Fibroblast of pulmonary artery (primary cell): ENCODE results near the gene SNX33.

Experiments used
- DNase-seq: peaks from one replicate; pipeline ENCODE4 v3.0.0-alpha.2; 2010; ENCODE audit warnings: low read depth
- H3K4me3 ChIP-seq: replicated peaks from 2 replicates; pipeline ENCODE4 v1.5.1; 2011; ENCODE audit warnings: low read depth, mild to moderate bottlenecking, control low read depth, low read length, moderate library complexity
- TF ChIP-seq, protein P1 (sequence below): IDR thresholded peaks from 2 replicates; pipeline ENCODE4 v1.5.1; 2011; ENCODE audit warnings: mild to moderate bottlenecking, control low read depth, low read length, inconsistent platforms; ENCODE audit errors: missing control alignments

The SNX33 gene

GRCh38 chr15:75656813-75657212 is 9.1 kb downstream of the SNX33 start:
- H3K4me3 ChIP-seq, result no peak overlapping the region
- DNase-seq, result no peak
- TF ChIP-seq, protein P1, sequence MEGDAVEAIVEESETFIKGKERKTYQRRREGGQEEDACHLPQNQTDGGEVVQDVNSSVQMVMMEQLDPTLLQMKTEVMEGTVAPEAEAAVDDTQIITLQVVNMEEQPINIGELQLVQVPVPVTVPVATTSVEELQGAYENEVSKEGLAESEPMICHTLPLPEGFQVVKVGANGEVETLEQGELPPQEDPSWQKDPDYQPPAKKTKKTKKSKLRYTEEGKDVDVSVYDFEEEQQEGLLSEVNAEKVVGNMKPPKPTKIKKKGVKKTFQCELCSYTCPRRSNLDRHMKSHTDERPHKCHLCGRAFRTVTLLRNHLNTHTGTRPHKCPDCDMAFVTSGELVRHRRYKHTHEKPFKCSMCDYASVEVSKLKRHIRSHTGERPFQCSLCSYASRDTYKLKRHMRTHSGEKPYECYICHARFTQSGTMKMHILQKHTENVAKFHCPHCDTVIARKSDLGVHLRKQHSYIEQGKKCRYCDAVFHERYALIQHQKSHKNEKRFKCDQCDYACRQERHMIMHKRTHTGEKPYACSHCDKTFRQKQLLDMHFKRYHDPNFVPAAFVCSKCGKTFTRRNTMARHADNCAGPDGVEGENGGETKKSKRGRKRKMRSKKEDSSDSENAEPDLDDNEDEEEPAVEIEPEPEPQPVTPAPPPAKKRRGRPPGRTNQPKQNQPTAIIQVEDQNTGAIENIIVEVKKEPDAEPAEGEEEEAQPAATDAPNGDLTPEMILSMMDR, result no peak

DNA sequence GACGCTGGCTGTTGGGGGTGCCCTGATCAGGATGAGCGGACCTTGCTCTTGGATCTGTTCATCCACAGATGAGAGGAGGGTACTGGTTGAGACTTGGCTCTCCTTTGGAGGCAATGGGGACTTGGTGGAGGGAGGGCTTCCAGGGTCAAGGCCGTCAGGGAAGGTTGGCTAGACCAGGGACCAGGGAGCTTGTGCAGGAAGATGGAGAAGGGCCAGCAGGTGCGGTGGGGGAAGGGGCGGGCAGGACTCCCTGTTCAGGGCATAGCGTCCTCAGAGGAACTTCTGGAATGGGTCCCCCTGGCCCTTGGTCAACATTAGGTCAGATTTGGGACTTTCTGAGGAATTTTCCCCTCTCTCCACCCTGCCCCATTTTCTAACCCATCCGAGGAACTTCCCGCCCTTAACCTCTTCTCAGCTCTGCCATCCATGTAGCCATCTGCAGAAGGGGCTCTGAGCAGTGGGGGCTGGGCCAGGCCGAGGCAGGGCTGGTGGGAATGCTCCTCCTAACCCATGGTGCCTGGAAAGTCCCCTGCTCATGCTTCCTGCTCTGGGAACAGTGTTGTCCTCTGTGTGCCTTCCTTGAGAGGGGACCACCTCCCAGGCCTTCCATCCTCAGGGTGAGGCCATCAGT is 11.5 kb downstream of the SNX33 start:
- H3K4me3 ChIP-seq, result no peak overlapping the region
- no peak for DNase-seq
- TF ChIP-seq, protein P1, result no peak

DNA sequence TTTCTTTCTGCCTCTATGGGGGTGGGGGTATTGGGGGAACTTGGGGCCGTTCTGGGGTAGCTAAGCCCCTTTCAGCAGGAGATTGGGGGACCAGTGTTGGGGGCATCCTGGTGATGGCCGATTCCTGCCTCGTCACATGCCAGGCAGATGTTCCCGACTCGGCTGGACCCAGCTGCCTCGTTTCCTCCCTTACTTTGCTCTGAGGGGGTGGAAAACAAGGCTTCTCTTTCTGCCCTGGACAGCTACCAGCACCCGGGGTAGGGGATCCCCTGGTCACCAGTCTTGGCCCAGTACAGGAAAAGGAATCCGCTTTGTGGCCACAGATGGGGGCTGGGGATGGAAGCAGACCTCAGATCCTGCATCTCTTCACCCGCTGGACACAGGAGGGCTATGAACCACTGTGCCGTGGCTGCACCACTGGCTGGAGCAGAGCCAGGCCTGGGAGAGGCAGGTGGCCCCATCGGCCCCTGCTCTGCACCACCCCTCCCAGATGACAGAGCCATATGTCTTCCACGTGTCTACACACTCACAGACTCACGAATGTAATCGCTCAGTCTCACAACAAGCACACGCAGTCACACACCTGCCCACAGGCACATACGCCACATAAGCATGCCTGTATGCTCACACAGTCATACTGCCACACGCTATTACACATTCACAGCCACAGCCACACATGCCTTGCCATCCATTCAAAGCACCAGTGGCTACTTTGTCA is 12.4 kb downstream of the SNX33 start:
- no peak for DNase-seq
- TF ChIP-seq, protein P1, result no peak
- H3K4me3 ChIP-seq, result no peak overlapping the region

- TF ChIP-seq, protein P1, result no peak
- peak overlapping the region; percentile 19 for H3K4me3 ChIP-seq
- peak; percentile 93 for DNase-seq
These were observed 13.5 kb downstream of the SNX33 start for GRCh38 chr15:75661100-75661755.

DNA sequence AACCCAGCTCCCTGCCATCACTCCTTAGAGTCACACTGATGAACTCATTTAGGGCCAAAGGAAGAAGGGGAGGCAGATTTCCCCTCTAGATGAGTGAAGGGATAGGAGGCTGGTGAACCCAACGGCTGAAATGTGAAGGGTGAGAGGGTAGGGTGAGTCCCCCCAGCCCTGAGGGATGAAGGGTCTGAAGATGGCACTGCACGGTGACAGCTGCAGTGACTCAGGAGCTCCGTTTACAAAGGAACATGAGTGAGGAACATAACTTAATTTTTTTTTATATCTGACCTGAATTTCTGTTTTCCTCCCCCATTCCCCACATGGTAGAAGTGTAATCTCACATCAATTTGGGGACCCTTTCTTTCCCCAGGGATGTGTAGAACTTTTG is 14.0 kb downstream of the SNX33 start:
- DNase-seq, result no peak
- TF ChIP-seq, protein P1, result no peak
- no peak overlapping the region for H3K4me3 ChIP-seq

- DNase-seq, result no peak
- H3K4me3 ChIP-seq, result no peak overlapping the region
- TF ChIP-seq, protein P1, result no peak
These were observed 15.3 kb downstream of the SNX33 start for GRCh38 chr15:75662823-75663519.
